Stimulated activated CD4-positive, alpha-beta T cell treated with anti-CD3 and anti-CD28 coated beads, Interleukin-4, amount 100 ng/mL, for 4 hours (primary cell): ENCODE results near the gene FREM2.

Source experiments
- DNase-seq, 2 experiments: peaks; one replicate each; pipeline ENCODE4 v3.0.0-alpha.2; 2020

Gene FREM2

GRCh38 chr13:38908574-38908973 lies 221.7 kb downstream of the FREM2 start:
- no peak for DNase-seq

GRCh38 chr13:38914070-38914469 lies 227.2 kb downstream of the FREM2 start:
- no peak for DNase-seq

- DNase-seq = no peak
These were observed 234.2 kb downstream of the FREM2 start for GRCh38 chr13:38921081-38921480.

- DNase-seq = no peak
These were observed 235.3 kb downstream of the FREM2 start for GRCh38 chr13:38922170-38922569.

- no peak for DNase-seq
These were observed 246.9 kb downstream of the FREM2 start for GRCh38 chr13:38933786-38934185.
